Measurements from ENCODE around the gene PNKP. TPM values are rescaled to one million over a fixed set of nuclear protein-coding genes. Genes with fewer than 3 reads are reported as not detected.

The PNKP gene
- total RNA-seq, 1 experiment from 2014 or later, result 130 TPM

DNA sequence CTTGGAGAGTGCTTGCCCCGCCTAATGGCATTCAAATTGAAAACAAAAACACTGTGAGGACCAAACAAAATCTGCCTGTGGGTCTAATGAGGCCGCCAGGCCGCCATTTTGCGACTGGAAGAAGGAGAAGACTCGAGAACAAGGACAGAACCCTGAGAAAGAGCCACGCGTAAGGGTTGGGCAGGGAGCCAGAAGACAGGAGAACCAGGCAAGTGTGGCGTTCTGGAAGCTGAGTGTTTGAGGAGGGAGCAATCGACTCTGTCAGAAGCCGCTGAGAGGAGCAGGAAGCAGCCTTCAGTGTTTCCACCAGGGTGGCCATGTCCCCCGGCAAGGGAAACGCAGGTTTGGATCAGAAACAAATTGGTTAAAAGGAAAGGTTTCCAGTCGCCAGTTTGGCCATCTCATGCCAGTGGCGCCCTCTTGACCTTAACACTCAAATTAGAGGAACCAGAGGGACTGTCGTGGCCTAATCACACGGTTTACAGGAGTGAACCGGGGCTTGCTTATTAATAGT is 26.6 kb downstream of the PNKP start:
- BruUV-seq (replicated peaks), result no TSS peak
- no peak for DNase-seq (ENCODE audit: low spot score)
- Histone ChIP-seq H3K36me3 (ENCODE audit: insufficient read depth, low read length, poor library complexity, severe bottlenecking) (peaks cover 51% of the 10 kb centered on the region), H3K9me3 (ENCODE audit: low read depth, low read length, poor library complexity, severe bottlenecking) (no peaks in the 10 kb centered on the region), H3K4me1 (ENCODE audit: insufficient read depth, low read length, poor library complexity, severe bottlenecking) (no peaks in the 10 kb centered on the region), H3K27me3 (replicated peaks; ENCODE audit: insufficient read depth, low read depth, low read length, poor library complexity) (no peaks in the 10 kb centered on the region), H3K4me3 (ENCODE audit: low read depth, low read length, poor library complexity, severe bottlenecking) (no peak overlapping the region), H3K27ac (ENCODE audit: low read depth, low read length, poor library complexity, severe bottlenecking) (no peak overlapping the region)
- CTCF ChIA-PET, result no interaction called here
- intact Hi-C loops (cut with micrococcal nuclease; ENCODE audit: unreplicated experiment), result no loop called here
- no peak for TF ChIP-seq EZH2 (IDR thresholded peaks at IDR 0.05; ENCODE audit: borderline replicate concordance, low read depth, low read length, poor library complexity, severe bottlenecking)
- TF ChIP-seq, protein P1, sequence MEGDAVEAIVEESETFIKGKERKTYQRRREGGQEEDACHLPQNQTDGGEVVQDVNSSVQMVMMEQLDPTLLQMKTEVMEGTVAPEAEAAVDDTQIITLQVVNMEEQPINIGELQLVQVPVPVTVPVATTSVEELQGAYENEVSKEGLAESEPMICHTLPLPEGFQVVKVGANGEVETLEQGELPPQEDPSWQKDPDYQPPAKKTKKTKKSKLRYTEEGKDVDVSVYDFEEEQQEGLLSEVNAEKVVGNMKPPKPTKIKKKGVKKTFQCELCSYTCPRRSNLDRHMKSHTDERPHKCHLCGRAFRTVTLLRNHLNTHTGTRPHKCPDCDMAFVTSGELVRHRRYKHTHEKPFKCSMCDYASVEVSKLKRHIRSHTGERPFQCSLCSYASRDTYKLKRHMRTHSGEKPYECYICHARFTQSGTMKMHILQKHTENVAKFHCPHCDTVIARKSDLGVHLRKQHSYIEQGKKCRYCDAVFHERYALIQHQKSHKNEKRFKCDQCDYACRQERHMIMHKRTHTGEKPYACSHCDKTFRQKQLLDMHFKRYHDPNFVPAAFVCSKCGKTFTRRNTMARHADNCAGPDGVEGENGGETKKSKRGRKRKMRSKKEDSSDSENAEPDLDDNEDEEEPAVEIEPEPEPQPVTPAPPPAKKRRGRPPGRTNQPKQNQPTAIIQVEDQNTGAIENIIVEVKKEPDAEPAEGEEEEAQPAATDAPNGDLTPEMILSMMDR (conservative IDR thresholded peaks at IDR 0.05; ENCODE audit: low read depth, low read length), result no peak
- POLR2A ChIA-PET (ENCODE audit: low non-redundant PET), result no interaction called here

DNA sequence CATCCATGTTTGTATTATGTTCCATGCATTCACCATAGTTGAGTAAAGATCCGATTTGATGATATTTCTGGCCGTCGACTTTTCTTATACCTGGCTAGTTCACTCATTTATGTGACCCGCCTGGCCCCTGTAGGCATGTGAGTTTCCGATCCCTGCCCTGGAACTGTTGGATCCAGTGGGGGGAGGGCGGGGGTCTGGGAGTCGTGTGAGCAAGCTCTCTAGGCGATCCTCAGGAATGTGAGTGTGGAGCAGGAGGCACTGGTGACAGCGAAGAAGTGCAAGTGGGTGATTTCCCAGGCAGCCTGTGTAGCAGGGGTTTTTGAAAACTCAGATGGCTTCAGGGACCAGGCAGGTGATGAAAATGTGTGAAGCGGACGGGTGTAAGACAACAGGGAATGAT is 27.1 kb downstream of the PNKP start:
- no peak for DNase-seq (ENCODE audit: low spot score)
- H3K27ac ChIP-seq (ENCODE audit: low read depth, low read length, poor library complexity, severe bottlenecking), result no peak overlapping the region
- intact Hi-C loops (cut with micrococcal nuclease; ENCODE audit: unreplicated experiment), result no loop called here
- ChIA-PET POLR2A (ENCODE audit: low non-redundant PET) (no interaction called here), CTCF (no interaction called here)
- H3K4me3 ChIP-seq (ENCODE audit: low read depth, low read length, poor library complexity, severe bottlenecking), result no peak overlapping the region
- TF ChIP-seq EZH2 (IDR thresholded peaks at IDR 0.05; ENCODE audit: borderline replicate concordance, low read depth, low read length, poor library complexity, severe bottlenecking), result no peak
- TF ChIP-seq, protein P1 (conservative IDR thresholded peaks at IDR 0.05; ENCODE audit: low read depth, low read length), result no peak
- H3K36me3 ChIP-seq (ENCODE audit: insufficient read depth, low read length, poor library complexity, severe bottlenecking), result peaks cover 55% of the 10 kb centered on the region
- no peaks in the 10 kb centered on the region for H3K27me3 ChIP-seq (replicated peaks; ENCODE audit: insufficient read depth, low read depth, low read length, poor library complexity)
- no peaks in the 10 kb centered on the region for H3K9me3 ChIP-seq (ENCODE audit: low read depth, low read length, poor library complexity, severe bottlenecking)
- BruUV-seq (replicated peaks), result no TSS peak
- H3K4me1 ChIP-seq (ENCODE audit: insufficient read depth, low read length, poor library complexity, severe bottlenecking), result no peaks in the 10 kb centered on the region

DNA sequence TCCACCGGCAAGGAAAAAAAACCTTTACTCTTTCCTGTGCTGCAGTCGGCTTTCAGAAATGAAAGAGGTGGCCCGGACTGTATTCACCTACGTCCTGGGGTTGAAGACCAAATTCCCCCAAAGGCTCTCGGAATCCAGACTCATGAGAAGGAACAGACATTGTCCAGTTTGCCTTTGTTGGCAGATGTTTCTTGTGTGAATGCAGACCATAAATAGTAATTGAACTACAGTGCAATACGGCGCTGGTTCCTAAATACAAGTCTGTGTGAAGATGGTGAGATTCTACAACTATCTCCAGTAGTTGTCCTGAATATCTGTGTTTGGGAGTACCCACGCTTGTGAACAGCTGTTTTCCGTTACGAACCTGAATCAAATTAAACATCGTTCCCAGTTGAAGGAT is 27.7 kb downstream of the PNKP start:
- no TSS peak for BruUV-seq (replicated peaks)
- intact Hi-C loops (cut with micrococcal nuclease; ENCODE audit: unreplicated experiment), result no loop called here
- H3K4me1 ChIP-seq (ENCODE audit: insufficient read depth, low read length, poor library complexity, severe bottlenecking), result no peaks in the 10 kb centered on the region
- H3K9me3 ChIP-seq (ENCODE audit: low read depth, low read length, poor library complexity, severe bottlenecking), result no peaks in the 10 kb centered on the region
- peaks cover 62% of the 10 kb centered on the region for H3K36me3 ChIP-seq (ENCODE audit: insufficient read depth, low read length, poor library complexity, severe bottlenecking)
- TF ChIP-seq, protein P1 (conservative IDR thresholded peaks at IDR 0.05; ENCODE audit: low read depth, low read length), result no peak
- no peak for TF ChIP-seq EZH2 (IDR thresholded peaks at IDR 0.05; ENCODE audit: borderline replicate concordance, low read depth, low read length, poor library complexity, severe bottlenecking)
- no peak overlapping the region for H3K27ac ChIP-seq (ENCODE audit: low read depth, low read length, poor library complexity, severe bottlenecking)
- H3K4me3 ChIP-seq (ENCODE audit: low read depth, low read length, poor library complexity, severe bottlenecking), result no peak overlapping the region
- no peak for DNase-seq (ENCODE audit: low spot score)
- ChIA-PET POLR2A (ENCODE audit: low non-redundant PET) (no interaction called here), CTCF (no interaction called here)
- no peaks in the 10 kb centered on the region for H3K27me3 ChIP-seq (replicated peaks; ENCODE audit: insufficient read depth, low read depth, low read length, poor library complexity)
